Measurements from ENCODE around the gene ARHGAP24. TPM values are rescaled to one million over a fixed set of nuclear protein-coding genes. Genes with fewer than 3 reads are reported as not detected.

Gene ARHGAP24
- total and polyA plus RNA-seq, 9 donors: 6.6 to 16.7 (median 10.0) TPM

GRCh38 chr4:85784947-85785346 is 310.0 kb downstream of the ARHGAP24 start:
- peaks cover 11% of the 10 kb centered on the region for H3K4me1 ChIP-seq (ENCODE audit: insufficient read depth)
- H3K4me3 ChIP-seq: no peak overlapping the region
- intact Hi-C loops (cut with DNase I): no loop called here
- no peaks in the 10 kb centered on the region for H3K36me3 ChIP-seq
- H3K27me3 ChIP-seq: no peaks in the 10 kb centered on the region
- H3K9me3 ChIP-seq: no peaks in the 10 kb centered on the region
- TF ChIP-seq CTCF (IDR thresholded peaks at IDR 0.05) (no peak), EP300 (IDR thresholded peaks at IDR 0.05) (no peak), POLR2A (IDR thresholded peaks at IDR 0.05) (no peak)
- 95 to 100% (median 95%) methylated on average over 1 of the region's 1 CpG for WGBS, 3 donors
- H3K27ac ChIP-seq: no peak overlapping the region
- DNase-seq: no peak

DNA sequence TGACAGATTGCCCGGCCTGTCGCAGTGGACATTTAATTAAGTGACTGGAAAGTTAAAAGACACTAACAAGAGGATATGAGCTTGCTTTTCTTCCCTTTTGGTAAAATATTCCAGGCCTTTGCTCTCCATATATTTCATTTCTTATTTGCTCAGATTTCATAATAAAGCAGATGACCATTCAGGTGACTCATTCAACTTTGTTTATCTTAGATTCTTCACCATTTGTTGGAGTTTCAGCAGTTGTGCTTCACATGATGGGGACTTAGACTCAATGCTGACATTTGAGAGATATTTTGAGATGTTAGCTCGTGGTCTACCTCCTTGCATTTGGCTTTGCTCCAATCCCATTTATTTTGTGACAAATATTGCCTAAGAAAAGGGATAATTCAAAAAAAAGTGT is 312.2 kb downstream of the ARHGAP24 start:
- DNase-seq: no peak
- Histone ChIP-seq H3K27me3 (no peaks in the 10 kb centered on the region), H3K4me1 (ENCODE audit: insufficient read depth) (peaks cover 11% of the 10 kb centered on the region), H3K36me3 (no peaks in the 10 kb centered on the region), H3K27ac (no peak overlapping the region), H3K4me3 (no peak overlapping the region), H3K9me3 (no peaks in the 10 kb centered on the region)
- intact Hi-C loops (cut with DNase I): no loop called here
- 70 to 80% (median 74%) methylated on average over 3 of the region's 3 CpGs for WGBS, 3 donors
- TF ChIP-seq EP300 (IDR thresholded peaks at IDR 0.05) (no peak), CTCF (IDR thresholded peaks at IDR 0.05) (no peak), POLR2A (IDR thresholded peaks at IDR 0.05) (no peak)

GRCh38 chr4:85788604-85789003 is 313.7 kb downstream of the ARHGAP24 start:
- TF ChIP-seq EP300 (IDR thresholded peaks at IDR 0.05) (no peak), POLR2A (IDR thresholded peaks at IDR 0.05) (no peak), CTCF (IDR thresholded peaks at IDR 0.05) (no peak)
- intact Hi-C loops (cut with DNase I): no loop called here
- Histone ChIP-seq H3K4me1 (ENCODE audit: insufficient read depth) (peaks cover 10% of the 10 kb centered on the region), H3K9me3 (no peaks in the 10 kb centered on the region), H3K36me3 (no peaks in the 10 kb centered on the region), H3K27me3 (no peaks in the 10 kb centered on the region), H3K27ac (no peak overlapping the region), H3K4me3 (no peak overlapping the region)
- WGBS, 3 donors: 35 to 49% (median 46%) methylated on average over 2 of the region's 2 CpGs
- no peak for DNase-seq

- H3K36me3 ChIP-seq: no peaks in the 10 kb centered on the region
- no peak overlapping the region for H3K4me3 ChIP-seq
- no peaks in the 10 kb centered on the region for H3K27me3 ChIP-seq
- H3K9me3 ChIP-seq: no peaks in the 10 kb centered on the region
- intact Hi-C loops (cut with DNase I): no loop called here
- peaks cover 6% of the 10 kb centered on the region for H3K4me1 ChIP-seq (ENCODE audit: insufficient read depth)
- no peak for DNase-seq
- TF ChIP-seq CTCF (IDR thresholded peaks at IDR 0.05): no peak
- TF ChIP-seq EP300 (IDR thresholded peaks at IDR 0.05): no peak
- TF ChIP-seq POLR2A (IDR thresholded peaks at IDR 0.05): no peak
- WGBS, 3 donors: 78 to 97% (median 90%) methylated on average over 3 of the region's 3 CpGs
- H3K27ac ChIP-seq: no peak overlapping the region
Measured at GRCh38 chr4:85789241-85789640, 314.3 kb downstream of the ARHGAP24 start.

DNA sequence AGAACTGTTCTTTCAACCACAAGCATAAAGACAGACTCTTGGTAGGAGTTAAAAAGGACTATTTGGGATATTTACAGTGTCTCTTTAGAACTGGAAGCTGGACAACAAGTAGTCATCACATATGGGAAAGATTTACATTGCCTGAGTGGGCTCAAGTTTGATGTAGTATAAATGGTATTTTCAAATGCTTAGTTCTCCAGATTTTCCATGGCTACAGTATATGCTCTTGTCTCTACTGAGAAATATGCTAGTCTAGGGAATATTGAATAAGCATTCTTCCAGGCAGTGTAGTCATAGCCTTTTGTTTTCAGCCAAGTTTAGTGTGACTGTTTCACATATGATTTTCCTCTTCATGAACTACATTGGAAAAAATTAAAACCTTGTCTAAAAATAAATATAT is 315.6 kb downstream of the ARHGAP24 start:
- Histone ChIP-seq H3K9me3 (no peaks in the 10 kb centered on the region), H3K27me3 (no peaks in the 10 kb centered on the region), H3K4me1 (ENCODE audit: insufficient read depth) (peaks cover 4% of the 10 kb centered on the region), H3K27ac (no peak overlapping the region), H3K4me3 (no peak overlapping the region), H3K36me3 (no peaks in the 10 kb centered on the region)
- TF ChIP-seq POLR2A (IDR thresholded peaks at IDR 0.05) (no peak), CTCF (IDR thresholded peaks at IDR 0.05) (no peak), EP300 (IDR thresholded peaks at IDR 0.05) (no peak)
- DNase-seq: no peak
- intact Hi-C loops (cut with DNase I): no loop called here

Data from ovary (tissue), 9 donors.